GM21717 (cell line): Measurements from ENCODE around the gene LTBP2.

Experiments
- ATAC-seq: cut with Tn5 transposase; IDR thresholded peaks from one replicate; pipeline ENCODE4 v1.9.1; 2021; ENCODE audit warnings: mild to moderate bottlenecking, moderate library complexity; ENCODE audit not compliant: unreplicated experiment

LTBP2 gene

DNA sequence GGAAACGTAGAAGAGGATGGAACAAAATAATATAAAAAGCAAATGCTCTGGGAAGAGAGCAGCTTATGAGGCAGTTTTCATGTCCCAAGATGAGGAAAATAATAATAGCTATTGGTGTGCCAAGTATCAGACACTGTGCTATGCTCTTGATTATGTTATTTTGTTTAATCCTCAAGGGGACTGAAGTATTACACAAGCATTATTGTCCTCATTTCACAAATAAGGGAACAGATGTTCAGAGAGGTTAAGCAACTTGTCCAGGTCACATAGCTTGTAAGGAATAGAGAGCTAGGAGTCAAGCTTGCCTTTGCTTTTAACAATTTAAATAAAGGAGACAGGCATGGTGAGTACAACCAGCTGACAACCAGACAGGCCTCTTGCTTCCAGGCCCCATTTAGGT is 26.9 kb upstream of the LTBP2 start:
- no peak for ATAC-seq

DNA sequence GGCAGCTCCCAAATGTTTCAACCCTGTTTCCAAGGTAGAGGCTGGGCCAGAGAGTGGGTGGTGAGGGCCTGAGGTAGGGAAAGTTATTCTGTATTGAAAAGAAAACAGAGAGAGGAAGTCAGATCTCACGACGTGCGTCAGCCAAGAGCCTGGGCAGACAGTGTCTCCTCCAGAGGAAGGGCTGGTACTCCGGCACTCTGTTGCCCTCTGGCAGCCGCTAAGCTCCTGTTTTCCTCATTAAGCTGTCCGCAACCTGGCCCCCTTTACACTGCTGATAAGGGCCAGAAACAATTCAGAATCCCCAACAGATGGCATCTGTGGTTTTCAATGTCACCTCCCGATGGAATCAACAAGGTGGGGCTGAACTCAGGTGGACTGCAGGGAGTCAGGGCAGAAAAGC is 26.0 kb upstream of the LTBP2 start:
- ATAC-seq = no peak

DNA sequence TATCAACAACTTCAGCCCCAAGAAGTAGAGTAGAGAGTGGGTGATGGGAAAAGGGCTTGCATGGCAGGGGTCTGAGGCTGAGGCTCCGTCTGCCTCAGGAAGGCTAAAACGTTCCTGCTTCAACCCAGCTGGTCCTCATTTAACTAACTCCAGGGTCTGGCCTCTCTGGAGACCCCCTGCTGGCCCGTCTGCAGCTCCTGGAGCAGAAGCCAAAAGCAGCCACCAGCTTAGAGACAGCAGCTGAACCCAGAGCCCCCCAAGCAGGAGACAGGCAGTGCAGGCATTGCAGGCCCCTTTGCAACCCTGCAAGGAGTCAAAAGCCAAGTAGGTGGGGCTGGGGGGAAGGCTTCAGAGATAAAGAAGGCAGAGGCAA is 25.1 kb upstream of the LTBP2 start:
- no peak for ATAC-seq

DNA sequence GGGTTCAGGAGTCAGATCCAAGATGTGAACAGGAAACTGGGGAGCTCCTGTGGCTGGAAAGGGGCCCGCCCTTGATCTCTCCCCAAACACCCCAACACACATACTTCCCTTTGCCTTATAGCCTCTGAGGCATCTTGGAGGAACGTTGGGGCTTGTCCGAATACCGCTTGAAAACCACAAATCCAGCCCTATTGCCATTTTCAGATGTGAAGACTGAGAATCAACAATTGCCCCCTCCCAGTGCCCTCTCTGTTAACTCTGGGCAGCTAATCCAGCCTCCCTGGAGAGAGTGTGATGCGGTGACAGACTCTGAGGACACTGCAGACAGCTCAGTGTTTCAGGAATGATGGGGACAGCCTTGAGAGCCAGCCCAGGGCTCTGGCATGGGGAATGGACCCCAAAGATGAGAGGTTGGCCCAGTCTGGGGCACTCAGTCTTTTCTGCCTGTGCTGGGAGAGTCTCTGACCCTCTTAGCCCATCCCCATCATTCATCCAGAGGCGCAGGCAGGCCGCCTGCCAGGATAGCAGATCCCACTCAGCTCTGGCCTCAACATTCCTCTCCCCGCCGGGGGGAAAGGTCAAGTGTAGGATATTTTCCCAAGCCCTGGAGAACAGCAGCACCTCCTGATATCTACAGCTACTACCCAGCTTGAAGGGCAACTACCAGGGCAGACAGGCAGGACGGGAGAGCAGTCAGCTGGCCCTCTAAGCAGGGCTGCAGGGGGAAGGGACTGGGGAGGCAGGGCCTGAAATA is 24.6 kb upstream of the LTBP2 start:
- ATAC-seq = no peak

DNA sequence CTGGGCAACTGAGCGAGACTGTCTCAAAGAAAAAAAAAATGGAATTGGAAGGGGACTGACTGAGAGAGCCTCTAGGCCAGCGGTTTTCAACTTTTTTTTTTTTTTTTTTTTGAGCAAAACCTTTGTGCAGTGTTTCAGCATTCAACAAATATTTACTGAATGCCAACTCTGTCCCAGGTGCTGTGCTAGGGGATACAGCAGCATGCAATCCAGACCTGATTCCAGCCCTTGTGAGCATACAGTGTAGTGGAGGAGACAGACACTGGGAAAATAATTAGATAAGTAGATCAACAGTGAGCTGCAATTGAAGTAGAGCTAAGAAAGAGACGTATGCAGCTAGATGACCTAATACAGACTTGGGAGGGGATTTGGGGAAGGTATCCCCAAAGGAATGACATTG is 23.8 kb upstream of the LTBP2 start:
- no peak for ATAC-seq

DNA sequence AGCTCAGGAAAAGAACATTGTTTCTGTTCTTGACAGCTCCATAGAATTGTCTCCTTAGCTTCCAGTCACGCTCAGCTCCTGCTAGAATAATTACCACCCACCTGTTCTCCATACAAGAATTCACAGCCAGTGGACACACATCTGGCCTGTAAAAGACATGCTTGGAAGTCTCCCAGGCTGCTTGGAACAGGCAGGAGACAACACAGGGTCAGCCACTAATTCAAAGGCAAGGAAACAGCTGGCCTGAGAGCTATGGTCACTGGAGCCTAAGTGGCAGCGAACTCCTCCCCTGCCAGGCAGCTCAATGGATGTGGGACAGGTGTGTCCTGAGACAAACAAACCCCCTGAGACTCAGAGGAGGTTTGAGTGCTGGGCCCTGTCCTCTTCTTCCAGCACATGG is 22.9 kb upstream of the LTBP2 start:
- no peak for ATAC-seq

DNA sequence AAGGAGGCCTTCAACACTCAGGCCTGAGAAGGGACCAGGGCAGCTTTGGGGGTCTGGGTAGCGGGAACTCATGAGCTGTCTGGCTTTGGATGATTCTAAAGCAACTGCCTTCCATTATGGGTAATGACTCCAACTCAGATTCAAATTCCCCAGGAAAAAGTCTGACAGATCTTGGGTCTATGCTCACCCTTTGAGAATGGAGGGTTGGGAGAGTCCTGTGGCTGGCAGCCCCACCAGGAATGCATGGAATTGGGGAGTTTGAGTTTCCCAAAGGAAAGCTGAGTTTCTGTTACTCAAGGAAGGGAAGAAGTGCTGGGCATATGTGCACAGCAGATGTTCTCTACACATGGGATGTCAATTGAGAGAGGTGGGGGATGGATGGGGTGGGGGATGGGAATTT is 22.4 kb upstream of the LTBP2 start:
- no peak for ATAC-seq

DNA sequence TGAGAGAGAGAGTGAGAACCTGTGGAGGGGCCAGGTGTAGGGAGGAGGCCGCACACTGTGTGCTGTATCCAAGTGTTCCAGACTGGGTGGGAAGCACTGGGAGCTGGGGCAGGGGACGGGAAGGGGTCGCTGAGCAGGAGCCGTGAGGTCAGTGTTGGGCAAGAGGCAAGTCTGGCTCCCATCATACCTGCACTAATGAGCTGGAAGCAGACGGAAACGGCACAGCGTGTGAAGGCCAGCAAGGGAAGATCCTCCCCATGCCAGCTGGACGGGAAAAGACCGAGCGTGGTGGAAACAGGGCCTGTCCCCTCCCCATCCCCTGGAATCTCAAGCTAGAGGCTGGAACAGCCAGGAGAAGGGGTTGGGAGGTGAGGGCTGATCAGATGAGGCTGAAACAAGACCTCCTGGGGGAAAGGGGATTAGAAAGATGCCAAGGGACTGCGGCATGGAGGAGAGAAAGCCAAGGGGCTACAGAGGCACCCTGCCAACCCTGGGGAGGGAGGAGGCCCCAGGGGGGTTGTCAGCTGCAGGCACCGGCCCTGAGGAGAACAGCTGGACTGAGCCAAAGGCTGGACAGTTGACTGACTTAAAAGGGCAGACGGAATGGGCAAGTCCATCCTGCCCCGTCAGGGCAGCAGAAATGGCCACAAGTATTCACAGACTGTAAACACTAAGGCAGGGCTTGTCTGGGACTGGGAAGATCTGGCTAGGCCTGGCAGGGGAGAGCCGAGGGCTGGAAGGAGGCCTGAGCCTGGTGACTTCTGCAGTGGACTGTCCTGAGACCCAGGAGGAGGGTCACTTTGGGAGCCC is 19.0 kb upstream of the LTBP2 start:
- ATAC-seq = no peak

DNA sequence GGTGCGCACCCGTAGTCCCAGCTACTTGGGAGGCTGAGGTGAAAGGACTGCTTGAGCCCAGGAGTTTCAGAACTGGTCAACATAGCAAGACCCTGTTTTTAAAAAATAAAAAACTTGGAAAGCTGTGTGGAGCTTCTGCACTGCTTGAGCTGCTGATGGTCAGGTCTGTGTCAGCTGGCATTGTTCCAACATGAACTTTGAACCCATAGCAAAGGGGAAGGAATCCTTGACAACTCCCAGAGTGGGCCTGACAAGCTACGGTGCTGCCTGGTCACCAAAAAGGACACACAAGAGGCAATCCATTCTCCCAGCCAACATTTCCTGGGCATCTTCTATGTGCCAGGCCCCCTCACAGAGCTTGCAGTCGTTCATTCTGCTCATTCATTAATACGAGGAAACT is 16.4 kb upstream of the LTBP2 start:
- ATAC-seq = no peak

DNA sequence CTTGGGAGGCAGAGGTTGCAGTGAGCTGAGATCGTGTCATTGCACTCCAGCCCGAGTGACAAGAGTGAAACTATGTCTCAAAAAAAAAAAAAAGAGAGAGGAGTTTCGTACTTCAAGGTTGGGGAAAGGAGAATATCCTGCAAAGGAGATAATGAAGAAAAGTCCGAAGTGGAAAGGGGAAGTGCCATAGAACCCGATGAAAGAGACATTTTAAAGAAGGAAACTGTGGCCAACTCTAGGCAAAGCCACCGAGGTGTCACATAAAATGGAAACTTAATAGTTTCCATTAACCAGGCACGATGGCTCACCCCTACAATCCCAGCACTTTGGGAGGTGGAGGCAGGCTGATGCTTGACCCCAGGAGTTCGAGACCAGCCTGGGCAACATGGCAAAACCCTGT is 15.0 kb upstream of the LTBP2 start:
- ATAC-seq = no peak

DNA sequence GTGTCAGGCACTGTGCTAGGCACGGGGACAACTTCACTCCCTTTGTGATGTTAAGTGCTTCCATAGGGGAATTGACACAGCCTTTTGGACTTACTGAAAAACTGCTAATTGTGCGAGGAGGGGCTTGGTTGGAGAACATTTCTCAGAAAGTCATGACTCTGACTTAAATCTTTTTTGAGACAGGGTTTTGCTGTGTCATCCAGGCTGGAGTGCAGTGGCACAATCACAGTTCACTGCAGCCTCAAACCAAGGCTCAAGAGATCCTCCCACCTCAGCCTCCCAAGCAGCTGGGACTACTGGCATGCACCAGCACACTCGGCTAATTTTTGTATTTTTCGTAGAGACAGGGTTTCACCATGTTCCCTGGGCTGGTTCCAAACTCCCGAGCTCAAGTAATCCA is 10.2 kb upstream of the LTBP2 start:
- no peak for ATAC-seq

DNA sequence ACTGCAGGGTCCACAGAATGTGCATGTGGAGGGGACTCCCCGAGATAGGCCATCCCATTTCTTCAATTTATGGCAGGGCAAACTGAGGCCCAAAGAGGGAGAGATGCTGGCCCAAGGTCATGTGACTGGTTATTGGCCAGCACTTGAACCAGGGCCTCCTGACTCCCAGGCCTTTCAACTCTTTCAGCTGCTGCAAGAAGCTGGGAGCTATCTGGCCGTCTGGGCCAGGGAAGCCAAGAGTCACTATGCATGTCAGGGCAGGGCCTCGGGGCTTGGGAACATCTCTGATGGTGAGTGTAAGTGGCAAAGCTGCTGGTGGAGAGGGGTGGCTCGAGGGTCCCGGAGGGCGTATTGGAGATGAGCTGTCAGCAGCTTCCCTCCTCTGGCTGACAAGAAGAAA is 9.5 kb upstream of the LTBP2 start:
- ATAC-seq = no peak

DNA sequence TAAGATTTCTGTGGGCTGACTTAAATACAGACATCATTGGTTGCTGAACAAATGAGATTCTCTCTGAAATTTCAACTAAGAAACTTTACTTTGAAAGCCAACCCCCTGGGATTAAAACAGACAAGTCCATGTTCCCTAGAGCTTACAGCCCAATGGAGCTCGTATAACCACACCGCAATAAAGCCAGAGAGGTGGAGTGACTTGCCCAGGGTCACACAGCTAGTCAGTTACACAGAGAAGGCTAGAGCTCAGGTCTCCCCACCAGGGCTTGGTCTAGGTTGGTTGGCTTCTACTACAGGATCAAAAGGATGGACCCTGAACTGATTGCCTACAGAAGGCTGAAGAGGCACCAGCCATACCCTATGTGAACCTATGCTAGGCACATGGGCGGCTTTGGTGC is 8.9 kb upstream of the LTBP2 start:
- no peak for ATAC-seq

DNA sequence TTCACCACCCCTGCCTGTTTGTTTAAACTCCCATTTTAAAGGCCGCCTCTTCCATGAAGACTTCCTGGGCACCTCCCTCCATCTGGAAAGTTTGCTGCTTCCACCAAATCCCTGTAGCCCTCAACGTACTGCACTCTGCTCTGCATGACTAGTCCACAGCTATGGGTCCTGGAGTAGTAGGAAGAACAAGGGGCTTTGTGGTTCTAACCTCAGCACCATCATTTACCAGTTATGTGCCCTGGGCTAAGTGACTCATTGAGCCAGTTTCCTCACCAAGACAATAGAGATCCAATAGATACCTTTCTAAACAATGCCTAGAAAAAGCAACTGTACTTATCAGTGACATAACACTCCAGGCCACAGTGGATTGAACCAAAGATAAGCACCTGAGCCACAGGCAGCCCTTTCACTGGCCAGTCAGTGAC is 8.5 kb upstream of the LTBP2 start:
- no peak for ATAC-seq

DNA sequence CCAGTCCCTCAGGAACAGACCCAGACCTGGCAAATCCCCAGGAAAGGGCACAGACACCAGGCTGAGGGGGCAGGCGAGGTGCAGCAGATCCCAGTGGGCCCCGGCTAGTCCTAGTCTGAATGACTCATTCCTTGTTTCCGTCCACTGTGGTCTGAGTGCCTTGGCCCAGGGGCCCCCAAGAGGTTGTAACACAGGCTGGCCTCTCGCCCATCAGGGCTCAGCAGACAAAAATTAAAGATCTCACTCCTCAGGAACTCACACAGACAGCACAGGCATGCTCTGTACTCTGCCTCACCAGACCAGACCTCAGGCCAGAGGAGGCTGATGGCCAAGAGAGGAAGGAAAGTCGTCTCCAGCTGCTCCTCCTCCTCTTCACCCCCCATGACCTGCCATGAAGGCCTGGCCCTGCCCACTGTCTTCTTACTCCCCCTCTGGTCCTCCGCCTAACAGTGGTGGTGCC is 7.7 kb upstream of the LTBP2 start:
- ATAC-seq = no peak

DNA sequence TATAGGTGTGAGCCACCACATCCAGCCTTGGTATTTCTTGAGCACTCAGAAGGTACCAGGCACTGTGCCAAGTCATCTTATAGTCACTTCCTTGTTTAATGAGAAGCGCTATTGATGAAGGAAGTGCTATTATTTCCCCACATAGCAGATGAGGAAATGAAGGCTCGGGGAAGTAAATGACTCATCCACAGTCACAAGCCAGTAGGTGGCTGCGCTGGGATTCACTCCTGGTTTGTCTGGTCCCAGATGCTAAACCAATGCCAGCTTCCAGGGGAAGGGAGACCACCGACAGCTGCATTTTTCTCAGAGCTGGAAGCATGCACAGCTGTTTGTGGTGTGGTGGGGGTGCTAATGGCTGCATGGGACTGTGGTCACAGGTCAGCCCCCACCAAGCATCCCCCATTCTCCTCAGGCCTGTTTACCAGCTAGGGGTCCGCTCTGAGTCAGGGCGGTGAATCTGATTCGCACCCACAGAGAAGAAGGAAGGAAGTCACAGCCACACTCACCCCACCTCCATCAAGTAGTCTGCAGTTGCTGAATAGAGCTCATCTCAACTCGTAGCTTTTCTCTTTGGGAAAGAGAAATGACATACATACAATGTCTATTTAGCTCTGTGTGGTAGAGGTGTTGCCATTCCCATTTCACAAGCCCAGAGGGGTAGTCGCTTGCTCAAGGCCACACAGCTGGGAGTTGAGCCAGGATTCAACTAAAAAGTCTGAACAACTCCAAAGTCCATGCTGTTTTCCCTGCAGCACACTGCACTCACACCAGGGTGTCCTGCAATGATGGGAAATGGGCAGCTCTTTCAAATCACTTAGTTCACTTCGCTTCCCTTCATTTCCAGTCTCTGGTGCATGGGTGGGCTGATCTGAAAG is 6.3 kb upstream of the LTBP2 start:
- no peak for ATAC-seq

DNA sequence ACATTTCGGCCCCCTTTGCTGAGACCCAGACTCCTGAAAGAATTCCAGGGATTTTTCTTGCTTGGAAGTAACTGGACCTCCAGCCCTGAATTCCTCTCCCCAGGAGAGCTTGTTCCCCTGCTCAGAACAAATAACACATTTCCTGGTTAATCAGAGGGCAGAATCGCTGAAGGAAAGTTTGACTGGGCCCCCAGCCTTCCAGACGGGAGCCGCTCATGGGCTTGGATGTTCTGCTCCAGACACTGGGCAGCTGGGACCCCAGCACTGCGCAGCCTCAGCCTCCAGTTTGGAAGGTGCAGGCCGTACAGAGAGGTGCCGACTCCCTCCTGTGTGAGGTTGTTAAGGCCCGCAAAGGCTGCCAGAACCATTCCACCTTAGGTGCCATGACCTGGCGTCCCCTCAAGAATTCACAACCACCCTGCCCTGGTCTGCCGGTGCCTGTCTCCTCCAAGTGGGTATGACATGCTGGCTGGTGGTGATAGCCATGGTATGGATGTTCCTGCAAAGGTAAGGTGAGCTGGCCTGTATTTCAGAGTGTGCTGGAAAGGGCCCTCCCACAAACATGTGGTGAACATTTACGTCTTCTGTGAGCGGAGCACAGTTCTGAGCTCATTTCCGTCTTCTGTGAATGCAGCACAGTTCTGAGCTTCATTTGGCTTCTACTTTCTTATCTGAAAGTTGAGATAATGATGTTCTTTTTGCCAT is 5.1 kb upstream of the LTBP2 start:
- no peak for ATAC-seq

DNA sequence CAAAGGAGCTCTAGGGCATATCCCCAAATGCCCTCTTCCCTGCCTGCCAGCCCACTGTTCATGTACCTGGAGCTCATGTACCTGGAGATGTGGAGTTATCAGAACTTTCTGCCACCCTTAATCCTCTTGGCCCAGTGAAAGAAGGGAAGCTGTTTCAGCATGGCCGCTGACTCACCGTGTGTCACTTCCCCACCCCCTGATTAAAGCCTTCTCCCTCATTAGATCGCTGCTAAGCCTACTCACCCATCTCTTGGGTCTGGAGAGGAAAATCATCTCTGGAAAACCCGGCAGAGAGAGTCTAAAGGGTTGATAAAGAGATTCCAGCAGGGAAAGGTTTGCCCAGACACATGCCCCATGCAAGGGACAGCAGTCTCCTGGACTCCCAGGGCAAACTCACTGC is 4.5 kb upstream of the LTBP2 start:
- no peak for ATAC-seq

DNA sequence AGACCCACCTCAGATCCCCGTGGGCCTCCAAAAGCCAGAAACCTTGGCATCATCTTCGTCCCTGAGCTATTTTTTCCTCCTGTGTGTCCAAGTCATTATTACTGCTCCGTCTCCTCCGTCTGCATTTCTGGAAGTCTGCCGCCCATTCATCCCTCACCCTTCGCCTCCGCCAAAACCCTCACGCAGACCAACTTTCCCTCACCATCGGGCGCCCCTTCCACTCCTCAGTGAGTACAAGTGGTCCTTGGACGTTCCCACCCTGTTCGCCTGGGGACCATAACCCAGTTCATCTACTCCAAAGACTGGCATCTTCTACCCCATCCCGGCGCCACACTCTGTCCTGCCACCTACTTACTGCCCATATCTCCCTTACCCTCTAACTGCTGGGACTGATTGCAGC is 3.7 kb upstream of the LTBP2 start:
- no peak for ATAC-seq

DNA sequence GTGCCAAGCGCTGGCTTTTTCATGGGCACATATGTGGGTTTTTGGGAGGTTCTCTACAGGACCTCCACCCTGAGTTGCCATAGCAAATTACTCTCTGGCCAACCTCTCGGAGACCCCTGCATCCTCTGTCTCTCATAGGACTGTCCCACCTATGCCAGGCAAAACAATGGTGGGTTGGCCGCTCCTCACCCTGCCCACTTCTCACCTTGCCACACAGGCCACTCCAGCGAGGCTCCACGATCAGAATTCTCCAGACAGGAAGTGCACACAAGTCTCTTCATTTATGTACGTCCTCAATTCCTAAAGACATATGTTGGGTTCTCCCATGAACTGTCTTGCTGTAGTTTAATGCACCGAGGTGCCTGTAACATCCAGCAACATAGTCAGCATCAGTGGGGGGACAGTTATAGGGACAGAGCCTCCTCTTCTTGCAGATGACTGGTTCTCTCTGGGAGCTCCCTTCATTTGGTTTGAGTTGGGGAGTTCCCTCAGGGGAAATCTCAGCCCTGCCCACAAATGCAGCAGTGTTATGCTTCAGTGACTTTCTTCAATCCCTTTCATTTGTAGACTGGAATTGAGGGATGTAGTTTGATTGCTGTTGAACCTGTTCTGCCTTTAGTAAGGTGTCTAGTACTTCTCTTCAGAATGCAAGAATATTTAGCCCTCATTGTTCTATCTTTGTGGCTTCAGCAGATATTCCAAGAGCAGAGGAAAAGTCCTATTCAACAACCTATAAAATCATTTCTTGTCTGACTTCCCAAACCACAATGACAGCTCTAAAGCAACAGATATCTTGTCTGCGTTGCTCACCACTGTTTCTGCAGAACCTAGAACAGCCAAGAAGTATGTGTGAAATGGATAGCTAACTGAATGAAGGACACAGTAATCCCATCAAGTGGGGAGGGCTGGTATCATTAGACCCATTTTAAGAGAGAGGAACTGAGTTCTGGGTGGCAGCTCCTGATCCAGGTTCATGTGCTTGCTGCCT is 2.8 kb upstream of the LTBP2 start:
- no peak for ATAC-seq
